ENCODE data around the gene SLC16A5. TPM values are rescaled to one million over a fixed set of nuclear protein-coding genes. Genes with fewer than 3 reads are reported as not detected.

The SLC16A5 gene
- polyA plus RNA-seq, 1 donor = 25.5 TPM

- no peaks in the 10 kb centered on the region for H3K27me3 ChIP-seq (ENCODE audit: control insufficient read depth, insufficient read depth, low read length)
- H3K4me3 ChIP-seq (ENCODE audit: low read length) = peak overlapping the region; percentile 96
- H3K27ac ChIP-seq (ENCODE audit: low read length) = peak overlapping the region; percentile 69
- WGBS (ENCODE audit: insufficient coverage, low lambda C conversion rate) = no CpG with 5 or more reads among the region's 28 CpGs
- peaks cover 2% of the 10 kb centered on the region for H3K36me3 ChIP-seq (ENCODE audit: control insufficient read depth, insufficient read depth, low read length)
- H3K9me3 ChIP-seq (ENCODE audit: control insufficient read depth, low read depth, low read length) = no peaks in the 10 kb centered on the region
- peaks cover 13% of the 10 kb centered on the region for H3K4me1 ChIP-seq (ENCODE audit: control insufficient read depth, insufficient read depth, low read length)
- DNase-seq = peak; percentile 57 to 80
These were observed 65.4 kb downstream of the SLC16A5 start for GRCh38 chr17:75152922-75153779.

- Histone ChIP-seq H3K4me1 (ENCODE audit: control insufficient read depth, insufficient read depth, low read length) (peaks cover 8% of the 10 kb centered on the region), H3K36me3 (ENCODE audit: control insufficient read depth, insufficient read depth, low read length) (no peaks in the 10 kb centered on the region), H3K27ac (ENCODE audit: low read length) (peak overlapping the region; percentile 69), H3K9me3 (ENCODE audit: control insufficient read depth, low read depth, low read length) (no peaks in the 10 kb centered on the region), H3K4me3 (ENCODE audit: low read length) (peak overlapping the region; percentile 96), H3K27me3 (ENCODE audit: control insufficient read depth, insufficient read depth, low read length) (no peaks in the 10 kb centered on the region)
- peak; percentile 17 to 67 for DNase-seq
- no CpG with 5 or more reads among the region's 35 CpGs for WGBS (ENCODE audit: insufficient coverage, low lambda C conversion rate)
These were observed 66.0 kb downstream of the SLC16A5 start for GRCh38 chr17:75153780-75154194.

GRCh38 chr17:75154195-75155106 is 66.7 kb downstream of the SLC16A5 start, which contains the start of gene JPT1:
Gene JPT1 (minus strand): TSS chr17:75154512. CDS start chr17:75154397, 115 bp downstream.
- no peaks in the 10 kb centered on the region for H3K36me3 ChIP-seq (ENCODE audit: control insufficient read depth, insufficient read depth, low read length)
- peak within 1 kb of the TSS; percentile 96 for H3K4me3 ChIP-seq (ENCODE audit: low read length)
- no CpG with 5 or more reads among the region's 67 CpGs for WGBS (ENCODE audit: insufficient coverage, low lambda C conversion rate)
- H3K27me3 ChIP-seq (ENCODE audit: control insufficient read depth, insufficient read depth, low read length) = no peaks in the 10 kb centered on the region
- peak within 1 kb of the TSS; percentile 69 for H3K27ac ChIP-seq (ENCODE audit: low read length)
- peak; percentile 99 for DNase-seq
- no peaks in the 10 kb centered on the region for H3K9me3 ChIP-seq (ENCODE audit: control insufficient read depth, low read depth, low read length)
- peaks cover 8% of the 10 kb centered on the region for H3K4me1 ChIP-seq (ENCODE audit: control insufficient read depth, insufficient read depth, low read length)

GRCh38 chr17:75155191-75155601 is 67.4 kb downstream of the SLC16A5 start:
- no peaks in the 10 kb centered on the region for H3K27me3 ChIP-seq (ENCODE audit: control insufficient read depth, insufficient read depth, low read length)
- WGBS (ENCODE audit: insufficient coverage, low lambda C conversion rate) = no CpG with 5 or more reads among the region's 3 CpGs
- H3K4me1 ChIP-seq (ENCODE audit: control insufficient read depth, insufficient read depth, low read length) = peaks cover 8% of the 10 kb centered on the region
- H3K36me3 ChIP-seq (ENCODE audit: control insufficient read depth, insufficient read depth, low read length) = no peaks in the 10 kb centered on the region
- H3K27ac ChIP-seq (ENCODE audit: low read length) = no peak overlapping the region
- H3K4me3 ChIP-seq (ENCODE audit: low read length) = no peak overlapping the region
- H3K9me3 ChIP-seq (ENCODE audit: control insufficient read depth, low read depth, low read length) = no peaks in the 10 kb centered on the region
- DNase-seq = no peak

Other genes with a start within 250 kb of the SLC16A5 start
- gene GRIN2C, start 228.1 kb upstream of the SLC16A5 start, polyA plus RNA-seq = 0.33 TPM
- 6.3 TPM for gene FDXR, start 215.0 kb upstream of the SLC16A5 start, polyA plus RNA-seq
- 14.5 TPM for gene FADS6, start 194.3 kb upstream of the SLC16A5 start, polyA plus RNA-seq
- gene USH1G, start 164.7 kb upstream of the SLC16A5 start, polyA plus RNA-seq = 1.5 TPM
- gene OTOP2, start 163.7 kb upstream of the SLC16A5 start, polyA plus RNA-seq = 1.6 TPM
- 13.8 TPM for gene OTOP3, start 152.1 kb upstream of the SLC16A5 start, polyA plus RNA-seq
- gene HID1, start 115.2 kb upstream of the SLC16A5 start, polyA plus RNA-seq = 42.3 TPM
- 6.8 TPM for gene CDR2L, start 100.3 kb upstream of the SLC16A5 start, polyA plus RNA-seq
- 24.1 TPM for gene MRPL58, start 75.3 kb upstream of the SLC16A5 start, polyA plus RNA-seq
- 321 TPM for gene ATP5PD, start 41.0 kb upstream of the SLC16A5 start, polyA plus RNA-seq
- gene KCTD2, start 40.7 kb upstream of the SLC16A5 start, polyA plus RNA-seq = 16.1 TPM
- gene ARMC7, start 22.0 kb downstream of the SLC16A5 start, polyA plus RNA-seq = 9.3 TPM
- 52.2 TPM for gene NT5C, start 43.8 kb downstream of the SLC16A5 start, polyA plus RNA-seq
- gene JPT1, start 66.6 kb downstream of the SLC16A5 start, polyA plus RNA-seq = 93.1 TPM
- gene SUMO2, start 95.0 kb downstream of the SLC16A5 start, polyA plus RNA-seq = 338 TPM
- 49.9 TPM for gene NUP85, start 117.7 kb downstream of the SLC16A5 start, polyA plus RNA-seq
- 41.3 TPM for gene GGA3, start 173.7 kb downstream of the SLC16A5 start, polyA plus RNA-seq
- 59.3 TPM for gene MRPS7, start 173.9 kb downstream of the SLC16A5 start, polyA plus RNA-seq
- 23.2 TPM for gene MIF4GD, start 183.3 kb downstream of the SLC16A5 start, polyA plus RNA-seq
- 10.8 TPM for gene SLC25A19, start 201.5 kb downstream of the SLC16A5 start, polyA plus RNA-seq